Islet of Langerhans (tissue), 1 donor: Measurements from ENCODE around the gene NIPBL.
"Not testable (repeated sequence)": the region's sequence is repeated elsewhere in the genome, so short reads cannot be mapped to it uniquely, and the experiment has no call there.

Experiments used
- FAIRE-seq: peaks from one replicate; lab custom pipeline; 2011; peaks lifted over from hg19 to GRCh38; lab: Jason Lieb, UNC

Gene NIPBL

GRCh38 chr5:36877667-36878391 is 1.3 kb downstream of the NIPBL start:
- FAIRE-seq = peak; percentile 75

- no peak for FAIRE-seq
Observed at GRCh38 chr5:36878392-36879082, 2.0 kb downstream of the NIPBL start.

- FAIRE-seq = peak; percentile 58
Observed at GRCh38 chr5:36879274-36880033, 2.9 kb downstream of the NIPBL start.

GRCh38 chr5:36880761-36881160 is 4.2 kb downstream of the NIPBL start:
- no peak for FAIRE-seq

GRCh38 chr5:36881304-36881703 is 4.7 kb downstream of the NIPBL start:
- FAIRE-seq = no peak

- no peak for FAIRE-seq
Observed at GRCh38 chr5:36881807-36882206, 5.2 kb downstream of the NIPBL start.

- FAIRE-seq = no peak
Observed at GRCh38 chr5:36882250-36882649, 5.7 kb downstream of the NIPBL start.

GRCh38 chr5:36883894-36884462 is 7.4 kb downstream of the NIPBL start:
- no peak for FAIRE-seq

GRCh38 chr5:36885149-36885548 is 8.6 kb downstream of the NIPBL start:
- no peak for FAIRE-seq

GRCh38 chr5:36885566-36886485 is 9.3 kb downstream of the NIPBL start:
- FAIRE-seq = no peak

- no peak for FAIRE-seq
Observed at GRCh38 chr5:36886791-36887190, 10.2 kb downstream of the NIPBL start.

GRCh38 chr5:36887532-36887931 is 11.0 kb downstream of the NIPBL start:
- FAIRE-seq = peak; percentile 76

- no peak for FAIRE-seq
Observed at GRCh38 chr5:36888303-36888702, 11.7 kb downstream of the NIPBL start.

GRCh38 chr5:36889264-36889663 is 12.7 kb downstream of the NIPBL start:
- FAIRE-seq = no peak

- no peak for FAIRE-seq
Observed at GRCh38 chr5:36891266-36891665, 14.7 kb downstream of the NIPBL start.

- not testable (repeated sequence) for FAIRE-seq
Observed at GRCh38 chr5:36892085-36892830, 15.7 kb downstream of the NIPBL start.

GRCh38 chr5:36894954-36895353 is 18.4 kb downstream of the NIPBL start:
- no peak for FAIRE-seq

GRCh38 chr5:36896476-36896875 is 19.9 kb downstream of the NIPBL start:
- no peak for FAIRE-seq

- peak; percentile 93 for FAIRE-seq
Observed at GRCh38 chr5:36897616-36898015, 21.0 kb downstream of the NIPBL start.

- no peak for FAIRE-seq
Observed at GRCh38 chr5:36899860-36900259, 23.3 kb downstream of the NIPBL start.

GRCh38 chr5:36900283-36900682 is 23.7 kb downstream of the NIPBL start:
- no peak for FAIRE-seq
